ENCODE measurements around the gene TYSND1.

TYSND1 gene

GRCh38 chr10:70094250-70094649 lies 52.2 kb downstream of the TYSND1 start:
- no peak for DNase-seq
- no peaks in the 10 kb centered on the region for H3K9me3 Mint-ChIP-seq
- no peak overlapping the region for H3K4me3 Mint-ChIP-seq
- H3K36me3 Mint-ChIP-seq (ENCODE audit: low read depth) = peaks cover 10% of the 10 kb centered on the region
- peaks cover 42% of the 10 kb centered on the region for H3K4me1 Mint-ChIP-seq (ENCODE audit: low read depth)
- no peaks in the 10 kb centered on the region for H3K27me3 Mint-ChIP-seq
- no peak overlapping the region for H3K27ac Mint-ChIP-seq

- Mint-ChIP-seq H3K9me3 (no peaks in the 10 kb centered on the region), H3K36me3 (ENCODE audit: low read depth) (peaks cover 8% of the 10 kb centered on the region), H3K27ac (peak overlapping the region; percentile 93), H3K27me3 (no peaks in the 10 kb centered on the region), H3K4me1 (ENCODE audit: low read depth) (peaks cover 42% of the 10 kb centered on the region), H3K4me3 (peak overlapping the region; percentile 75)
- peak; percentile 44 for DNase-seq
Measured at GRCh38 chr10:70093335-70093944, 53.1 kb downstream of the TYSND1 start.

GRCh38 chr10:70092389-70092718 lies 54.1 kb downstream of the TYSND1 start:
- H3K4me1 Mint-ChIP-seq (ENCODE audit: low read depth) = peaks cover 40% of the 10 kb centered on the region
- H3K27me3 Mint-ChIP-seq = no peaks in the 10 kb centered on the region
- peaks cover 8% of the 10 kb centered on the region for H3K36me3 Mint-ChIP-seq (ENCODE audit: low read depth)
- H3K9me3 Mint-ChIP-seq = no peaks in the 10 kb centered on the region
- no peak for DNase-seq
- peak overlapping the region; percentile 75 for H3K4me3 Mint-ChIP-seq
- peak overlapping the region; percentile 93 for H3K27ac Mint-ChIP-seq

- Mint-ChIP-seq H3K36me3 (ENCODE audit: low read depth) (peaks cover 6% of the 10 kb centered on the region), H3K27ac (no peak overlapping the region), H3K4me1 (ENCODE audit: low read depth) (peaks cover 38% of the 10 kb centered on the region), H3K4me3 (no peak overlapping the region), H3K27me3 (no peaks in the 10 kb centered on the region), H3K9me3 (no peaks in the 10 kb centered on the region)
- no peak for DNase-seq
Measured at GRCh38 chr10:70090951-70091350, 55.5 kb downstream of the TYSND1 start.

GRCh38 chr10:70090013-70090412 lies 56.5 kb downstream of the TYSND1 start:
- H3K4me3 Mint-ChIP-seq = no peak overlapping the region
- no peaks in the 10 kb centered on the region for H3K9me3 Mint-ChIP-seq
- peaks cover 1% of the 10 kb centered on the region for H3K36me3 Mint-ChIP-seq (ENCODE audit: low read depth)
- DNase-seq = no peak
- peaks cover 33% of the 10 kb centered on the region for H3K4me1 Mint-ChIP-seq (ENCODE audit: low read depth)
- no peaks in the 10 kb centered on the region for H3K27me3 Mint-ChIP-seq
- no peak overlapping the region for H3K27ac Mint-ChIP-seq

GRCh38 chr10:70088308-70088698 lies 58.2 kb downstream of the TYSND1 start:
- no peak overlapping the region for H3K4me3 Mint-ChIP-seq
- DNase-seq = no peak
- H3K4me1 Mint-ChIP-seq (ENCODE audit: low read depth) = peaks cover 18% of the 10 kb centered on the region
- H3K36me3 Mint-ChIP-seq (ENCODE audit: low read depth) = no peaks in the 10 kb centered on the region
- H3K27ac Mint-ChIP-seq = no peak overlapping the region
- H3K9me3 Mint-ChIP-seq = no peaks in the 10 kb centered on the region
- H3K27me3 Mint-ChIP-seq = no peaks in the 10 kb centered on the region

Measured in activated T-cell treated with anti-CD3 and anti-CD28 coated beads, Interleukin-2, amount 50 U/mL, for 24 hours (primary cell).